MM.1S (cell line): ENCODE results near the gene ANKRD30B.
"Not testable (repeated sequence)": the region's sequence is repeated elsewhere in the genome, so short reads cannot be mapped to it uniquely, and the experiment has no call there.

ENCODE experiments used
- DNase-seq: peaks from one replicate; pipeline ENCODE4 v3.0.0-alpha.2; 2015
- H2AFZ ChIP-seq: fragments of 300-600 bp; sonication (generic); 2 replicates; pipeline ENCODE4 v1.6.0; 2016; ENCODE audit warnings: antibody characterized with exemption, low read length
- H3F3A ChIP-seq: fragments of 300-600 bp; sonication (generic); 2 replicates; pipeline ENCODE4 v1.6.1; 2016; ENCODE audit warnings: mild to moderate bottlenecking, antibody characterized with exemption, low read length, moderate library complexity, mixed read lengths; ENCODE audit not compliant: insufficient read depth
- H3K27ac ChIP-seq: fragments of 300-600 bp; sonication (generic); 2 replicates; pipeline ENCODE4 v1.5.1; 2016; ENCODE audit warnings: mild to moderate bottlenecking, low read length
- H3K27me3 ChIP-seq: fragments of 300-600 bp; sonication (generic); replicated peaks from 2 replicates; pipeline ENCODE4 v1.6.0; 2016; ENCODE audit warnings: low read length; ENCODE audit not compliant: insufficient read depth
- H3K36me3 ChIP-seq: fragments of 300-600 bp; sonication (generic); replicated peaks from 2 replicates; pipeline ENCODE4 v1.6.1; 2016; ENCODE audit warnings: mild to moderate bottlenecking, low read length, mixed read lengths; ENCODE audit not compliant: insufficient read depth
- H3K4me1 ChIP-seq: fragments of 300-600 bp; sonication (generic); 2 replicates; pipeline ENCODE4 v1.6.1; 2016; ENCODE audit warnings: low read length, mixed read lengths
- H3K4me2 ChIP-seq: fragments of 300-600 bp; sonication (generic); 2 replicates; pipeline ENCODE4 v1.6.0; 2016; ENCODE audit warnings: low read depth, low read length
- H3K4me3 ChIP-seq: fragments of 300-600 bp; sonication (generic); 2 replicates; pipeline ENCODE4 v1.5.1; 2016; ENCODE audit warnings: low read length, mixed read lengths
- H3K79me2 ChIP-seq: fragments of 300-600 bp; sonication (generic); 2 replicates; pipeline ENCODE4 v1.6.1; 2016; ENCODE audit warnings: mixed run types, low read length, mixed read lengths
- H3K9ac ChIP-seq: fragments of 300-600 bp; sonication (generic); 2 replicates; pipeline ENCODE4 v1.6.1; 2016; ENCODE audit warnings: low read length, mixed read lengths
- H3K9me2 ChIP-seq: fragments of 300-600 bp; sonication (generic); replicated peaks from 2 replicates; pipeline ENCODE4 v1.6.1; 2016; ENCODE audit warnings: mild to moderate bottlenecking, low read length, mixed read lengths; ENCODE audit not compliant: insufficient read depth
- H3K9me3 ChIP-seq: fragments of 300-600 bp; sonication (generic); replicated peaks from 2 replicates; pipeline ENCODE4 v1.6.1; 2016; ENCODE audit warnings: mild to moderate bottlenecking, low read length, mixed read lengths; ENCODE audit not compliant: insufficient read depth
- H4K20me1 ChIP-seq: fragments of 300-600 bp; sonication (generic); 2 replicates; pipeline ENCODE4 v1.6.1; 2016; ENCODE audit warnings: mild to moderate bottlenecking, low read length, moderate library complexity, mixed read lengths; ENCODE audit not compliant: insufficient read depth

Gene ANKRD30B

GRCh38 chr18:14841607-14842006 lies 93.6 kb downstream of the ANKRD30B start:
- not testable (repeated sequence) for H3K79me2 ChIP-seq, H3K4me2 ChIP-seq, H3K27ac ChIP-seq, H3K9me2 ChIP-seq, H2AFZ ChIP-seq, H3K4me3 ChIP-seq, H3K9me3 ChIP-seq, H3K4me1 ChIP-seq, H3K36me3 ChIP-seq, H4K20me1 ChIP-seq, H3F3A ChIP-seq, H3K27me3 ChIP-seq, DNase-seq, H3K9ac ChIP-seq

- DNase-seq = peak; percentile 30
- not testable (repeated sequence) for H3K4me3 ChIP-seq
Measured at GRCh38 chr18:14851533-14851932, 103.6 kb downstream of the ANKRD30B start.

GRCh38 chr18:14855634-14856033 lies 107.7 kb downstream of the ANKRD30B start:
- not testable (repeated sequence) for H2AFZ ChIP-seq, DNase-seq, H3K27ac ChIP-seq

More at GRCh38 chr18:14851533-14851932, 103.6 kb downstream of the ANKRD30B start:
- not testable (repeated sequence) for H3K27me3 ChIP-seq, H2AFZ ChIP-seq, H3K4me2 ChIP-seq, H3K27ac ChIP-seq, H3K79me2 ChIP-seq, H3K9me3 ChIP-seq, H4K20me1 ChIP-seq, H3K4me1 ChIP-seq, H3K9me2 ChIP-seq, H3K36me3 ChIP-seq, H3F3A ChIP-seq, H3K9ac ChIP-seq

GRCh38 chr18:14856256-14856655 lies 108.3 kb downstream of the ANKRD30B start:
- H3K36me3 ChIP-seq, H3K27me3 ChIP-seq, H3K4me3 ChIP-seq, H3K4me2 ChIP-seq, H3K4me1 ChIP-seq, H3K79me2 ChIP-seq, H3K9me3 ChIP-seq, H3K9ac ChIP-seq, H3K27ac ChIP-seq, H3K9me2 ChIP-seq, DNase-seq, H3F3A ChIP-seq, H4K20me1 ChIP-seq, H2AFZ ChIP-seq: not testable (repeated sequence)

More at GRCh38 chr18:14855634-14856033, 107.7 kb downstream of the ANKRD30B start:
- not testable (repeated sequence) for H3K9ac ChIP-seq, H3K36me3 ChIP-seq, H4K20me1 ChIP-seq, H3K4me2 ChIP-seq, H3K9me3 ChIP-seq, H3F3A ChIP-seq, H3K4me1 ChIP-seq, H3K9me2 ChIP-seq, H3K4me3 ChIP-seq, H3K27me3 ChIP-seq, H3K79me2 ChIP-seq

- not testable (repeated sequence) for H3K9me3 ChIP-seq, H3K27me3 ChIP-seq, H3K79me2 ChIP-seq, H3K4me3 ChIP-seq, H3K36me3 ChIP-seq, H3K4me1 ChIP-seq, H2AFZ ChIP-seq, DNase-seq, H3K9me2 ChIP-seq, H4K20me1 ChIP-seq, H3K27ac ChIP-seq, H3F3A ChIP-seq, H3K4me2 ChIP-seq, H3K9ac ChIP-seq
Measured at GRCh38 chr18:14858514-14858913, 110.5 kb downstream of the ANKRD30B start.

- not testable (repeated sequence) for H3K4me1 ChIP-seq, H3K9me3 ChIP-seq, H3F3A ChIP-seq, H3K27me3 ChIP-seq, DNase-seq, H3K4me2 ChIP-seq, H3K27ac ChIP-seq, H3K9ac ChIP-seq, H4K20me1 ChIP-seq, H2AFZ ChIP-seq, H3K79me2 ChIP-seq, H3K9me2 ChIP-seq, H3K36me3 ChIP-seq, H3K4me3 ChIP-seq
Measured at GRCh38 chr18:14859995-14860394, 112.0 kb downstream of the ANKRD30B start.

GRCh38 chr18:14866426-14866825 lies 118.5 kb downstream of the ANKRD30B start:
- not testable (repeated sequence) for H3K9ac ChIP-seq, H4K20me1 ChIP-seq, H3F3A ChIP-seq, H3K27me3 ChIP-seq, H3K4me2 ChIP-seq, H3K27ac ChIP-seq, H3K9me3 ChIP-seq, H3K36me3 ChIP-seq, H3K79me2 ChIP-seq, H3K4me3 ChIP-seq, H2AFZ ChIP-seq, H3K9me2 ChIP-seq, H3K4me1 ChIP-seq, DNase-seq

GRCh38 chr18:14867988-14868387 lies 120.0 kb downstream of the ANKRD30B start:
- H2AFZ ChIP-seq, H3K4me2 ChIP-seq, H3K27ac ChIP-seq, H3K9me3 ChIP-seq, H4K20me1 ChIP-seq, H3K9ac ChIP-seq, H3K9me2 ChIP-seq, H3K4me3 ChIP-seq, H3K4me1 ChIP-seq, H3F3A ChIP-seq, DNase-seq, H3K79me2 ChIP-seq, H3K36me3 ChIP-seq, H3K27me3 ChIP-seq: not testable (repeated sequence)
